CD4-positive, alpha-beta T cell treated with Interleukin-4 for 1 hour (primary cell): ENCODE results near the gene SERPINF2.
"Not testable (repeated sequence)": the region's sequence is repeated elsewhere in the genome, so short reads cannot be mapped to it uniquely, and the experiment has no call there.

Experiments
- DNase-seq, 2 donors: peaks; one replicate each; pipeline ENCODE4 v3.0.0-alpha.2; 2020 to 2022

SERPINF2 gene

DNA sequence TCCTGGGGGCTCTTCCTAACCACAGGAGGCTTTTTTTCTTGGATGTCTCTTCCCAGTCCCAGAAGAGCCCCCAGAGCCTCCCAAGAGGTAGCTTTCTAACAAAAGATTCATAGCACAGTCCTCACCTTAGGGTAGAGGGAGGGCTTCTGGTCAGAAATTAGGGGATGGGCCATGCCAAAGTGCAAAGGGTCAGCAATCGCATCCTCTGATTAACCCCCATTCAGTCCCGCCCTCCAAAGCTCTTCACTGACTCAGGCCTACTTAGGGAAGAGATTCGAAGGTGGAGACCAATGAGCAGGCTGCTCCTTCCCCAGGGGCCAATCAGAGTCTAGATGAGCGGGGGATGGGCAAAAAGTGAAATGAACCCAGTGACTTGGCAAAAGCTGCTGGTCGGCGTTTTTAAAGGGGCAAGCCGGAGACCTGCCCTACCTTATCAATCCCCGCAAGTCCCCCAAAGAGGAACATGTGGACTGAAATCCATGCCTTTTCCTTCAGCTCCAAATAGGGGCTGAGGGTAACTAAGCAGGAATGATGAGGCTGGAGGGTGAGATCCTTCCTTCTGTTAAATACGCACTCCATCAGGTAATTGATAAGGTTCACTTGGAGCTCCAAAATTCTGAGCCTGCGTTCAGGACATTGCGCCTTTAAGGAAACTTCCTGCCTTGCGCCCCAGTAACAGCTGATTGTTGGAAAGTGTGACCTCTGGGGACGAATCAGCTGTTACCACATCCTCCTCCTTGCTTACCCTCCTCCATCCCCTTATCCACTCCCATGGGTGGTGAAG lies 25.6 kb upstream of the SERPINF2 start:
- DNase-seq = peak; percentile 91 to 92

DNA sequence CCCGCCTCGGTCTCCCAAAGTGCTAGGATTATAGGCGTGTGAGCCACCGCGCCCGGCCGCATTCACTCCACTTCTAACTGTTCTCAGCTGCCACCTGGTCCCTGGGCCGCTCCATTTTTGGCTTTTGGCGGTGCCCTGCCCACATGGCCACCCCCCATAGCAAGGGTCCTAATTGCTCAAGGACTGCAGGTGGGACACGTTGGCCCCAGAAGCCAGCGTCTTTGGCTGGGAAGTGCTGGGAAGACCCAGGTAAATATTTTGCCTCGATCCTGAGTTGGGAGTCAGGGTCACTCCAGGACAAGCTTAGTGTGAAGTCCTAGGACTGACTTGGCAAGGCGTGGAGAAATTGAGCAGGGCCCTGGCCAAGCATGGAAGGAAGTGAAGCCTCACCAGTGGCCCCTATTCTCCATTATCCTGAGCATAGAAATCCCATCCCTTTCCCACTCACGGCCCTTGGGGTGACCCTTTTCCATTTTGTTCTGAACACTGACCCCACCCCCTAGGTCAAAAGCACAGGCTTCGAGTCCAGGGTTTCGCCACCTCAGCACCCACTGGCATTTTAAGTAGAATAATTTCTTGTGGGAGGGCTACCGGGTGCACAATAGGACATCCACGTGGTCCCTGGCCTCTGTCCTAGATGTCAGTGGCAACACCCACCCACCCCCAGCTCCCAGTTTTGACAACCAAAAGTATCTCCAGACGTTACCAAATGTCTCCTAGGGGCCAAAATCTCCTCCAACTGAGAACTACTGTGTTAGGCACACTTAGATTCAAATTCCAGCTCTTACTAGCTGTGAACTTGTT lies 24.1 kb upstream of the SERPINF2 start:
- no peak for DNase-seq

DNA sequence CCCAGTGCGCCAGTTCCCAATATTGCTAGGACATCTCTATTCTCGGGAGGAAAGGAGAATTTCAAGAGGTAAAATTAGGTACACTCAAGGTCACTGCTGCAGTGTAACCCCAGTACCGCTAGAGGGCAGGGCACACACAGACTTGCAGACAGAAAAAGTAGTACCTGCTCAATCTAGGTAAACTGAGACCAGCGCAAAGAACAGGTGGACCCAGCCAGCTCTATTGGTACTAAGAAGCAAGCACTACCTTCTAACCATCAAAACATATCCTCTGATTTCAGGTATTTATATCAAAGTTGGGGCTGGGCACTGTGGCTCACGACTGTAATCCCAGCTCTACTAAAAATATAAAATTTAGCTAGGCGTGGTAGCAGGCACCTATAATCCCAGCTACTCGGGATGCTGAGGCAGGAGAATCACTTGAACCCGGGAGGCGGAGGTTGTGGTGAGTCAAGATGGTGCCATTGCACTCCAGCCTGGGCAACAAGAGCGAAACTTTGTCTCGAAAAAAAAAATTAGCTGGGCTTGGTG lies 21.8 kb upstream of the SERPINF2 start:
- peak; percentile 66 to 75 for DNase-seq

DNA sequence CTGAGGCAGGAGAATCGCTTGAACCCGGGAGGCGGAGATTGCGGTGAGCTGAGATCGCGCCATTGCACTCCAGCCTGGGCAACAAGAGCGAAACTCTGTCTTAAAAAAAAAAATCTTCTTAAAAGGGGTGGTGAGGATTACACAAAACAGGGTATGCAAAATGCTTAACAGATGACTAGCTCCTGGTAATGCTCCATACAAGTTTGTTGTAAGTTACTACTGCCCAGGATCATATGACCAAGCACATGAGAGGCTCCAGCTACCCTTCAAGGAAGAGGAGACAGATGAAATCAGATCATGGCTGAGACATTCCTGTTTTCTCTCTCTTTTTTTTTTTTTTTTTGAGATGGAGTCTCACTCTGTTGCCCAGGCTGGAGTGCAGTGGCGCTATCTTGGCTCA lies 20.6 kb upstream of the SERPINF2 start:
- not testable (repeated sequence) for DNase-seq

DNA sequence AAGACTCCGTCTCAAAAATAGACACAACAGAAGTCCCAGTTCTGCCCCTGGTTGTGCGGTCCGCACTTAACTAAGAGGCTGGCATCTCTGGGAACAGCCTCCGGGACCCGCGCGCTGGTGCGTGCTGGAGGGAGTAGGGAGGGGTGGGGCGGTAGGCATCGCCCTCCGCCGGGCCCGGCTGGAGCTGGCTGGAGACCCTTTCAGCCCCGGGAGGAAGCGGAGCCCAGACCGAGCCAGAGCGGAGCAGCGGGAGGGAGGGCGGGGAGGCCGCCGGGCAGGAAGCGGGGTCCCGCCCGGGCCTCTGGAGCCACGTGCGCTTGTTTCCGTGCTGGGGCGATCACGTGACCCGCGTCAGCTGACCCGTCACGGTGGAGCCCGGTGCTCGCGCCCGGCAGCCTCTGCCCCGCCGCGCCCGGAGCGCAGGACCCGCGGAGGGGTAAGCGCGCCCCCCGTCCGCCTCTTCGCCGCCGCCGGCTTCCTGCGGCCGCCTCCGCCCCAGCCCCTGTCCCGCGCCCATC lies 18.3 kb upstream of the SERPINF2 start, which contains the start of gene WDR81:
Gene WDR81, plus strand, starts transcription at position 354 of the 518 bp plus-strand sequence. CDS start 256 bp downstream, outside the sequence.
- DNase-seq = peak; percentile 84 to 85

DNA sequence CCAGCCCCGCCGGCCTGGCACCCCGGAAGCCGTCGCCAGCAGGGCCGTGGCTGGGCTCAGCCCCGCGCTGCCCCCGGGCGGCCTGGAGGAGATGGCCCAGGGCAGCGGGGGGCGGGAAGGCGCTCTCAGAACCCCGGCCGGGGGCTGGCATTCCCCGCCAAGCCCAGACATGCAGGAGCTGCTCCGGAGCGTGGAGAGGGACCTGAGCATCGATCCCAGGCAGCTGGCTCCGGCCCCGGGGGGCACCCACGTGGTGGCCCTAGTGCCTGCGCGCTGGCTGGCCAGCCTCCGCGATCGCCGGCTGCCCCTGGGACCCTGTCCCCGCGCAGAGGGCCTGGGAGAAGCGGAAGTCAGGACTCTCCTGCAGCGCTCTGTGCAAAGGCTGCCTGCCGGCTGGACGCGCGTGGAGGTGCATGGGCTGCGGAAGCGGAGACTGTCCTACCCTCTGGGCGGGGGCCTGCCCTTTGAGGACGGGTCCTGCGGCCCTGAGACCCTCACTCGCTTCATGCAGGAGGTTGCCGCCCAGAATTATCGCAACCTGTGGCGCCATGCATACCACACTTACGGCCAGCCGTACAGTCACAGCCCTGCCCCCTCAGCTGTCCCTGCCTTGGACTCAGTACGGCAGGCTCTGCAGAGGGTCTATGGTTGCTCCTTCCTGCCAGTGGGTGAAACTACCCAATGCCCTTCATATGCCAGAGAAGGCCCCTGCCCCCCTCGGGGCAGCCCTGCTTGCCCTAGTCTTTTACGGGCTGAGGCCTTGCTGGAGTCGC lies 17.6 kb upstream of the SERPINF2 start:
- DNase-seq = no peak

DNA sequence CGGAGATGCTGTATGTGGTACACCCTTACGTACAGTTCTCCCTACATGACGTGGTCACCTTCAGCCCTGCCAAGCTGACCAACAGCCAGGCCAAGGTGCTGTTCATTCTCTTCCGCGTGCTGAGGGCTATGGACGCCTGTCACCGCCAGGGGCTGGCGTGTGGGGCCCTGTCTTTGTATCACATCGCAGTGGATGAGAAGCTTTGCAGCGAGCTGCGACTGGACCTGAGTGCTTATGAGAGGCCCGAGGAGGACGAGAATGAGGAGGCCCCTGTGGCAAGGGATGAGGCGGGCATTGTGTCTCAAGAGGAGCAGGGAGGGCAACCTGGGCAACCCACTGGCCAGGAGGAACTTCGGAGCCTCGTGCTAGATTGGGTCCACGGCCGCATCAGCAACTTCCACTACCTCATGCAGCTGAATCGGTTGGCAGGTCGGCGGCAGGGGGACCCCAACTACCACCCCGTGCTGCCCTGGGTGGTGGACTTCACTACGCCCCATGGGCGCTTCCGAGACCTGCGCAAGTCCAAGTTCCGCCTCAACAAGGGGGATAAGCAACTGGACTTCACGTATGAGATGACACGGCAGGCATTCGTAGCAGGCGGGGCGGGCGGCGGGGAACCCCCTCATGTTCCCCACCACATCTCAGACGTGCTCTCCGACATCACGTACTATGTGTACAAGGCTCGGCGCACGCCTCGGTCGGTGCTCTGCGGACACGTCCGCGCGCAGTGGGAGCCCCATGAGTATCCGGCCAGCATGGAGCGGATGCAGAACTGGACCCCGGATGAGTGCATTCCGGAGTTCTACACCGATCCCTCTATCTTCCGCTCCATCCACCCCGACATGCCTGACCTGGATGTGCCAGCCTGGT lies 16.8 kb upstream of the SERPINF2 start:
- DNase-seq = no peak

DNA sequence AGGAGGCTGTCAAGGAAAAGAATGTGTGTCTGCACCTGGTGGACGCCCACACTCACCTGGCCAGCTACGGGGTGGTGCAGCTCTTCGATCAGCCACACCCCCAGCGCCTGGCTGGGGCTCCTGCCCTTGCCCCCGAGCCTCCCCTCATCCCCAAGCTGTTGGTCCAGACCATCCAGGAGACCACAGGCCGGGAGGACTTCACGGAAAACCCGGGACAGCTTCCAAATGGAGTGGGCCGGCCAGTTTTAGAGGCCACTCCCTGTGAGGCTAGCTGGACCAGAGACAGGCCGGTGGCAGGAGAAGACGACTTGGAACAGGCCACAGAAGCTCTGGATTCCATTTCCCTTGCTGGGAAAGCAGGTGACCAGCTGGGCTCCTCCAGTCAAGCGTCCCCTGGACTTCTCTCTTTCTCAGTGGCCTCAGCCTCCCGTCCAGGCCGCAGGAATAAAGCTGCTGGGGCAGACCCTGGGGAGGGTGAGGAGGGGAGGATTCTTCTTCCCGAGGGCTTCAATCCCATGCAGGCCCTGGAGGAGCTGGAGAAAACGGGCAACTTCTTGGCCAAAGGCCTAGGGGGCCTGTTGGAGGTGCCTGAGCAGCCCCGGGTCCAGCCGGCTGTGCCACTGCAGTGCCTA lies 15.9 kb upstream of the SERPINF2 start:
- no peak for DNase-seq

DNA sequence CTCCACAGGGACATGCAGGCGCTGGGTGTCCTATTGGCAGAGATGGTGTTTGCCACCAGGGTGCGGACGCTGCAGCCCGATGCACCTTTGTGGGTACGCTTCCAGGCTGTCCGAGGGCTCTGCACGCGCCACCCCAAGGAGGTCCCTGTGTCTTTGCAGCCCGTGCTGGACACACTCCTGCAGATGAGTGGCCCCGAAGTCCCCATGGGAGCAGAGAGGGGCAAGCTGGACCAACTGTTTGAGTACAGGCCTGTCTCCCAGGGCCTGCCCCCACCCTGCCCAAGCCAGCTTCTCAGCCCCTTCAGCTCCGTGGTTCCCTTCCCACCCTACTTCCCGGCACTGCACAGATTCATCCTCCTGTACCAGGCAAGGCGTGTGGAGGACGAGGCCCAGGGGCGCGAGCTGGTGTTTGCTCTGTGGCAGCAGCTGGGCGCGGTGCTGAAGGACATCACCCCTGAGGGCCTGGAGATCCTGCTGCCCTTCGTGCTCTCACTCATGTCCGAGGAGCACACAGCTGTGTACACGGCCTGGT lies 15.3 kb upstream of the SERPINF2 start:
- DNase-seq = no peak

DNA sequence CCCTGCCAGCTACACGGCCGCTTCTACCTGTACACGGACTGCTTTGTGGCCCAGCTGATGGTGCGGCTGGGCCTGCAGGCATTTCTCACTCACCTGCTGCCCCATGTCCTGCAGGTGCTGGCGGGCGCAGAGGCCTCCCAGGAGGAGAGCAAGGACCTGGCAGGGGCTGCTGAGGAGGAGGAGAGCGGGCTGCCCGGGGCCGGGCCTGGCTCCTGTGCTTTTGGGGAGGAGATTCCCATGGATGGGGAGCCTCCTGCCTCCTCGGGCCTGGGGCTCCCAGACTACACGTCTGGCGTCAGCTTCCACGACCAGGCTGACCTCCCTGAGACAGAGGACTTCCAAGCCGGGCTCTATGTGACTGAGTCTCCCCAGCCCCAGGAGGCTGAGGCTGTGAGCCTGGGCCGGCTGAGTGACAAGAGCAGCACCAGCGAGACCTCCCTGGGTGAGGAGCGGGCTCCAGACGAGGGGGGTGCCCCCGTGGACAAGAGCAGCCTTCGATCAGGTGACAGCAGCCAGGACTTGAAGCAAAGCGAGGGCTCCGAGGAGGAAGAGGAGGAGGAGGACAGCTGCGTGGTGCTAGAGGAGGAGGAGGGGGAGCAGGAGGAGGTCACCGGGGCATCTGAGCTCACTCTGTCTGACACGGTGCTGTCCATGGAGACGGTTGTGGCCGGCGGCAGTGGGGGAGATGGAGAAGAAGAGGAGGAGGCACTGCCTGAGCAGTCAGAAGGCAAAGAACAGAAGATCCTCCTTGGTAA lies 14.6 kb upstream of the SERPINF2 start:
- no peak for DNase-seq

DNA sequence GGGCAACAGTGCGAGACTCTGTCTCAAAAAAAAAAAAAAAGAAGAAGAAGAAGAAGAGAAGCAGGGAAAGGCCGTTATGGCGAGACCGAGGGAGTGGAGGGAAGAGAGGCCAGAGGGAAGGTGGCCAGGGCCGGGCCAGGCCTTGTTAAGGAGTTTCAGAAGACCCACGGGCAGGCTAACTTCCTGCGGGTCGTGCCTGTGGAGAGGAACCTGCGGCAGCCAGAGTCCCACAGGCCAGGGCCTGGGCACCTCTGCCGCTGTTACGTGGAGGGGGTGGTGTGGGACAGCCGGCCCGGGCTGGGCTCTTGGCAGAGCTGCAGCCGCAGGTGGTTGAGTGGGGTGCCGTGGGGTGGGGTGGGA lies 12.7 kb upstream of the SERPINF2 start:
- no peak for DNase-seq

DNA sequence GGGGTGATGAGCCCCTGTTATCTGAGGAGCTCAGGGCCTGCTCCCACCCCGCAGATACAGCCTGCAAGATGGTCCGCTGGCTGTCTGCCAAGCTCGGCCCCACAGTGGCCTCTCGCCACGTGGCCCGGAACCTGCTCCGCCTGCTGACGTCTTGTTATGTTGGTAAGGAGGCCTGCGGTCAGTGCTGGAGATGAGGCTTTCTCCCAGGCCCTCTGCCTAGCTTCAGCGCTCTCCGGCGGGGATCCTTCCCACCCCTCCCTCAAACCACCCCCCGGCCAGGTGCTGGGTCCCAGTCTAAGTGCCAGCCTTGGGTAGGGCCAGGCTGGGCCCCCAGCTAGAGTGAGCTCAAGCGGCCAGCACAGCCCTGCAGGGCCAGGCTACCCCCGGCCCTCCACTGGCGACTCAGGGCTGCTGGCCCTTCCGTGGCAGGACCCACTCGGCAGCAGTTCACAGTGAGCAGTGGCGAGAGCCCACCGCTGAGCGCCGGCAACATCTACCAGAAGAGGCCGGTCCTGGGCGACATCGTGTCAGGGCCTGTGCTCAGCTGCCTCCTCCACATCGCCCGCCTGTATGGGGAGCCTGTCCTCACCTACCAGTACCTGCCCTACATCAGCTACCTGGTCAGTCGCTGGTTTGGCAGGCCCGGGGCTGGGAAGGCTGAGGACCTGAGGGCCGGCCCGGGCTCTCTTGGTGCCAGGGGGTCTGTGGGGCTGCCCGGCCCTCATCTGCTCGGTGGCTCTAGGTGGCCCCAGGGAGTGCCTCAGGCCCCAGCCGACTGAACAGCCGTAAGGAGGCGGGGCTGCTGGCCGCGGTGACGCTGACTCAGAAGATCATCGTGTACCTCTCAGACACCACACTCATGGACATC lies 12.1 kb upstream of the SERPINF2 start:
- DNase-seq = no peak

DNA sequence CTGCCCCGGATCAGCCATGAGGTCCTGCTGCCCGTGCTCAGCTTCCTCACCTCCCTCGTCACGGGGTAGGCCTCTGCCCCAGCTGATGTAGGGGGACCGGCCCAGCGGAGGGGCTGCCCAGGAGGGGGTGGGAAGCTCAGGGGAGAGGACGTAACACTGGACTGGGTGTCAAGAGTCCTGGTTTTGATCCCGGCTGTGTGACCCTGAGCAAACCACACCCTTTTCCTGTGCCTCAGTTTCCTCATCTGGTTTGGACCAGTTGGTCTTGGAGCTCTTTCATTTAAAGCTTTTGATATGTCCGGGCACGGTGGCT lies 11.5 kb upstream of the SERPINF2 start:
- no peak for DNase-seq

DNA sequence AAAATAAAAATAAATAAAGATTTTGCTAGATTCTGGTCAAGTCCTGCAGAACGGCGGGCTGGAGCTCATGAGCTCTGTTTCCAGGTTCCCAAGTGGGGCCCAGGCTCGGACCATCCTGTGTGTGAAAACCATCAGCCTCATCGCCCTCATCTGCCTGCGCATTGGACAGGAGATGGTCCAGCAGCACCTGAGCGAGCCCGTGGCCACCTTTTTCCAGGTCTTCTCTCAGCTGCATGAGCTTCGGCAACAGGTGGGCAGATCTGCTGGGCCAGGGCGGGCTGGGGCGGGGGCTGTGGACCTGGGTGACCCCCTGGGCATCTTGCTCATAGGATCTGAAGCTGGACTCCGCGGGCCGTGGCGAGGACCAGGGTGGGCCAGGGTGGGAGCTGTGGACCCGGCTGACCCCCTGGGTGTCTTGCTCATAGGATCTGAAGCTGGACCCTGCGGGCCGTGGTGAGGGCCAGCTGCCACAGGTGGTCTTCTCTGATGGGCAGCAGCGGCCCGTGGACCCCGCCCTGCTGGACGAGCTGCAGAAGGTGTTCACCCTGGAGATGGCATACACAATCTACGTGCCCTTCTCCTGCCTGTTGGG lies 10.3 kb upstream of the SERPINF2 start:
- DNase-seq = no peak

DNA sequence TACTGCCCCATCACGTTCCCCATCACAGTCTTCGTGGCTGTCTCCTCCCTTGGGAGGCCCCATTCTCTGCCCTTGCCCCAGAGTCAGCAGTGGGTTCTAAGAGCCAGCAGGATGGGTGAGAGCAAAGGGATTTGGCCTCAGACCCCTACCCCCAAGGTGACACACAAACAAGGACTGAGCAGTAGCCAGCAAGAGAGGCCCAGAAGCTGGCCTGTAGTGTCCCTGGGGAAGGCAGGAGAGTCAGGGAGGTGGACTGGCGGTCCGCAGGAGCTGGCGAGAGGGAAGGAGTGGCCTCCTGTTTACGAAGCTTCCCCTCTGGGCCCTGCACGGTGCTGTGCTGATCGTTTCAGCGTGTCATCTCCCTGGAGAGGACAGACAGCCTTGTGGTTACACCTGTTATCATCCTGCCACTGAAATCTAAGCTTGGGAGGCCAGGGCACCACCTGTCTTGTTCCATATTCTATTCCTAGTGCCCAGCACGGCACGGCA lies 9.8 kb upstream of the SERPINF2 start:
- DNase-seq = no peak

DNA sequence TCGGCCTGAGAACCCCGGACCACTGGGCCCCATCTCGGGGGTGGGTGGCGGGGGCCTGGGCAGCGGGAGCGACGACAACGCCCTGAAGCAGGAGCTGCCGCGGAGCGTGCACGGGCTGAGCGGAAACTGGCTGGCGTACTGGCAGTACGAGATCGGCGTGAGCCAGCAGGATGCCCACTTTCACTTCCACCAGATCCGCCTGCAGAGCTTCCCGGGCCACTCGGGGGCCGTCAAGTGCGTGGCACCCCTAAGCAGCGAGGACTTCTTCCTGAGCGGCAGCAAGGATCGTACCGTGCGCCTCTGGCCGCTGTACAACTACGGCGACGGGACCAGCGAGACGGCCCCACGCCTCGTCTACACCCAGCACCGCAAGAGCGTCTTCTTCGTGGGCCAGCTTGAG lies 8.9 kb upstream of the SERPINF2 start:
- DNase-seq = no peak

DNA sequence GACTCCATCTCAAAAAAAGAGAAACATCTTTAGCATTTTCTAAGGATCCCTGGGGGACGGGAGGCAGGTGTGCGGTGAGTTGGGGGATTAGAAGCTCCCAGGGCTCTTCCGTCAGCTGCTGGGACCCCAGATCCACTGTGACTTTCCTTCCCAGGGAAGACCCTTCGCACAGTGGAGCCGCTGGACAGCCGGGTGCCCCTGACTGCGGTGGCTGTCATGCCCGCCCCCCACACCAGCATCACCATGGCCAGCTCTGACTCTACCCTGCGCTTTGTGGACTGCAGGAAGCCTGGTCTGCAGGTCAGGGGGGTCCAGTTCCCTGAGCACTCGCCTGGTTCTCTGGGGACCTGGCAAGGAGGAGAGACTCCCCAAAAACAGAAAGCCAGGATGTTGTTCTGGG lies 7.3 kb upstream of the SERPINF2 start:
- no peak for DNase-seq

DNA sequence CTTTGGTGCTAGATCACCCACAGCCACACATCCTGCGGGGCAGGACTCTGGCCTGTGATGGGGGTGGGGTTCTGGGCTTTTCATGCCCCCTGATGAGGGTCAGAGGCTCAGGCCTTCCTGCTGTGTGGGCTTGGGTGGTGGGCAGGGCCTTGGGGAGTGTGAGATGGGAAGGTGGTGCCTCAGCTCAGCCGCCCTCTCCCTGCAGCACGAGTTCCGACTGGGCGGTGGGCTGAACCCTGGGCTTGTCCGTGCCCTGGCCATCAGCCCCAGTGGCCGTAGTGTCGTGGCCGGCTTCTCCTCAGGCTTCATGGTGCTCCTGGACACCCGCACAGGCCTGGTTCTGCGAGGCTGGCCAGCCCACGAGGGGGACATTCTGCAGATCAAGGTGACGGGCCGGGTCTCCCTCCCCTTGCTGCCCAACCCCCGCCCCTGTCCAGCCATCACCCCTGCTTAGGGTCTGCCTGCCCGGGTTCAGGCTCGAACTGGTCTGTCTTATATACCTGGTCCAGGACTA lies 6.8 kb upstream of the SERPINF2 start:
- no peak for DNase-seq
